Skin epidermis (tissue), 12 donors: ENCODE results near the gene SYTL1.

ENCODE experiments used
- H3K27ac ChIP-seq, 21 experiments: fragments of 200-600 bp; sonication (generic) in 11 of 21; one replicate each; pipeline ENCODE4 v1.5.0; 2020; ENCODE audit warnings: mild to moderate bottlenecking in 3 of 21, inconsistent platforms in 2 of 21, moderate library complexity in 2 of 21
- H3K4me3 ChIP-seq, 7 experiments: fragments of 200-600 bp; sonication (generic) in 2 of 7; one replicate each; pipeline ENCODE4 v1.5.0; 2020; ENCODE audit warnings: inconsistent platforms in 2 of 7, mild to moderate bottlenecking in 2 of 7, moderate library complexity in 1 of 7

The SYTL1 gene

DNA sequence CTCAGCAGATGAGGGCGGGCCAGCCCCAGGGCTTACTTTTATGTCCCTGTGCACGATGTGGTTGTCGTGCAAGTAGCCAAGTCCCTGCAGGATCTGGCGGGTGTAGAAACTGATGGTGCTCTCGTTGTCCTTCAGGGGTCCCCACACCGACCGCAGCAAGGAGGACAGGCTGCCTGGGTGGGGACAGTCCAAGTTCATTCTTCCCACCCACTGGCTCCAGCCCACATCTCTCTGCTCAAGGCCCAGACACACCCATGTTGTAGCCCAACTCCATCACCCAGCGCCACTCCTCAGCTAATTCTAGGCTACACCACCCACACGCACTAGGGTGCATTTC lies 18.0 kb downstream of the SYTL1 start:
- H3K27ac ChIP-seq, result peak overlapping the region in 1 of 21 experiments; percentile 31

DNA sequence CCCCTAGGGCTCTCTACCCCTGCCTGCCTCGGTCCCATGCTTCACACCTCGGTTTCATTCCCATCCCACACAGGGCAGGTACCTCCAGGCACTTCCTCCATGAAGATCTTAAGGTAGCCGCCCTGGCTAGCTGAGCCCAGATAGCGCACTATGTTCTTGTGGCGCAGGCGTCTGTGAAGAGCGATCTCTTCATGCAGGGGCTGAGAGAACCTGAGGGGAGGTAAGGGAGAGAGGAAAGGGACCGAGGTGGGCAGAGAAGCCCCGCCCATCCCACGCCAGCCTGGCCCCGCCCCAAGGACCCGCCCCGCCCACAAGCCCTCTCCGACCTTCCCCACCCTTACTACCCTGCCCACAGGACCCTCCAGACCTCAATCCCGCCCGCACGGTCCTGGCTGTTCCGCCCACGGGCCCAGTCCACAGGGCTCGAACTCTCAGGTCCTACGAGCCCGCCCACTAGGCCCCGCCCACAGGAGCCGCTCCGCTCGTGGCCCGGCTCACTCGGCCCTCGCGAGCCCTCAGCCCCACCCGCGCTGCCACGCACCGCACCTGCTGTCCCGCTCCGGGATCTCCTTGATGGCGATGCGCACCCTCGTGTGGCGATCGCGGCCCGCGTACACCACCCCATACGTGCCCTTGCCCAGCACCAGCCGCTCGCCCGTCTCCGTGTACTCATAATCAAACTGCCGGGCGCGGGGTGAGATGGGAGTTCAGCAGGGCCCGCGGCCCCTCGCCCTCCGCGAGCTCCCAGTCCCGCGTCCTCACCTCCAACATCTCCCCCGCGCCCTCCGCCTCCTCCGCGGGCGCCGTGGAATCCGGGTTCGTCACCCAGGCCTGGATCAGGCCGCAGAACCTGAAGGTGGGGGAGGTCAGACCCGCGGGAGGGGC lies 18.6 kb downstream of the SYTL1 start:
- Histone ChIP-seq H3K27ac (peak overlapping the region in 3 of 21 experiments; percentile 31 to 45 (median 40)), H3K4me3 (peak overlapping the region; percentile 10 to 39 (median 15))

More for the DNA sequence above, 18.0 kb downstream of the SYTL1 start:
- peak overlapping the region in 1 of 7 experiments; percentile 11 for H3K4me3 ChIP-seq

DNA sequence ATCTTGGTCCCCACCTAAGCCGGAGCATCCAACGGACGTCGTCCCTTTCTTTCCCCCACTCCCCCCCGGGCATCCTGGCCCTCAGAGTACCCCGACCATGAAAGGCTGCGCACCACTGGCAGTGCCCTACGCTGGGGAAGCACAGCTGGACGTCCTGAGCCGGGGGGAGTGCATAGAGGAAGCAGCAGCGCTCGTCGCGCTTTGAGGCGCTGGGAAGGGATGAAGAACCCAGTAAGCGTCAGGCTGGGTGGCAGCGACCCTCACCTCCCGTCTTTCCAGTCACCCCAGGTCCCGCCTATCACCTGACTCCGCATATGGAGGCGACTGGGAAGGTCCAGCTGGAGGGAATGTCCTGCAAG lies 19.2 kb downstream of the SYTL1 start:
- peak overlapping the region in 1 of 21 experiments; percentile 45 for H3K27ac ChIP-seq
- H3K4me3 ChIP-seq, result peak overlapping the region in 1 of 7 experiments; percentile 14

DNA sequence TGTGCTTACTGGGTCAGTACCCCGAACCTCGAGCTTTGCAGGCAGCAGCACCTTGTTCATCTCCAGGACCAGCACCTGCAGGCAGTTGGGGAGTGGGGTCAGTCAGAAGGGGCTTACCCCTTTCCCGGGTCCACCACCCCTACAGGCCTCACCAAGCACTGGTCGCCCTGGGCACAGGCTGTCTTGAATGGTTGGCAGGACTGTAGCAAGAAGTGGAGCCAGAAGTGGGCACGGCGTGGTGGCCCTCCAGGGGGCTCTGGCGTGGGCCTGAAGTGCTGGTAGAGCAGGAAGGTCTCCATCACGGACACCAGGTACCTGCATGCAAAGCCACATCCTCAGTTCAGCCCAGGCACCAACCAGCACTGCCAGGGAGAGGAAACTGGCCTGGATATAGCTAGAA lies 19.7 kb downstream of the SYTL1 start:
- H3K27ac ChIP-seq, result no peak overlapping the region

GRCh38 chr1:27363766-27364695 lies 22.2 kb downstream of the SYTL1 start:
- peak overlapping the region in 8 of 21 experiments; percentile 57 to 99 (median 96) for H3K27ac ChIP-seq
- peak overlapping the region in 1 of 7 experiments; percentile 75 for H3K4me3 ChIP-seq

More for the DNA sequence above, 19.7 kb downstream of the SYTL1 start:
- H3K4me3 ChIP-seq, result no peak overlapping the region

DNA sequence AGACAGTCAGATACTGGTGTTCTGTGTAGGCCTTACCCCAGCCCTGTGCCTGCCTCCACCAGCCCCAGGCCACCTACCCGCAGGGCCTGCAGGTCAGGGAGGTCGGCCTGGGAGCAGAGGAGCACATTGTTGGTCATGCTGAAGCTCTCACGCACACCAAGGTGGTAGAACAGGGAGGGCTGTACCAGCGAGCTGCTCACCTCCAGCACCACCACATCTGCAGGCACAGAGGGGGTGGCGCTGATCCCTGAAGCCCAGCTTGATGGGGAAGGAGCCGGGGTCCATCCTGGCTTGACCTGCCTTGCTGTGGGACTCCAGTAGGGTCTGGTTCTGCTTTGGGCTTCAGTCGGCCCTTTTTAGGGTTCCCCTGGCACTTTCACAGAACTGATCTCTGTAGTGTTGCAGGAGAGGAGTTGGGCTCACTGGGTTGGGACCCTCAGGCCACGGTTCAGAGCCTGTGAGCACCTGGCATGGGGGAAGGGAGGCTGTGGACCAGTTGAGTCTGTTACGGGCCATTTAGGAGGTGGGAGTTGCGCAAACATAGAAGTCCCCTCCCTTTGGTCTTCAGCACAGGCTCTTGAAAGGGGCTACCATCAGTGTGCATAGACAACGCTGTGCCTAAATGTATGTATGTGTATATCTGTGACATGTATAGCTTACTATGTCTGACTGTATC lies 23.0 kb downstream of the SYTL1 start:
- Histone ChIP-seq H3K4me3 (peak overlapping the region; percentile 55 to 83 (median 69)), H3K27ac (peak overlapping the region in 19 of 21 experiments; percentile 57 to 99 (median 96))

DNA sequence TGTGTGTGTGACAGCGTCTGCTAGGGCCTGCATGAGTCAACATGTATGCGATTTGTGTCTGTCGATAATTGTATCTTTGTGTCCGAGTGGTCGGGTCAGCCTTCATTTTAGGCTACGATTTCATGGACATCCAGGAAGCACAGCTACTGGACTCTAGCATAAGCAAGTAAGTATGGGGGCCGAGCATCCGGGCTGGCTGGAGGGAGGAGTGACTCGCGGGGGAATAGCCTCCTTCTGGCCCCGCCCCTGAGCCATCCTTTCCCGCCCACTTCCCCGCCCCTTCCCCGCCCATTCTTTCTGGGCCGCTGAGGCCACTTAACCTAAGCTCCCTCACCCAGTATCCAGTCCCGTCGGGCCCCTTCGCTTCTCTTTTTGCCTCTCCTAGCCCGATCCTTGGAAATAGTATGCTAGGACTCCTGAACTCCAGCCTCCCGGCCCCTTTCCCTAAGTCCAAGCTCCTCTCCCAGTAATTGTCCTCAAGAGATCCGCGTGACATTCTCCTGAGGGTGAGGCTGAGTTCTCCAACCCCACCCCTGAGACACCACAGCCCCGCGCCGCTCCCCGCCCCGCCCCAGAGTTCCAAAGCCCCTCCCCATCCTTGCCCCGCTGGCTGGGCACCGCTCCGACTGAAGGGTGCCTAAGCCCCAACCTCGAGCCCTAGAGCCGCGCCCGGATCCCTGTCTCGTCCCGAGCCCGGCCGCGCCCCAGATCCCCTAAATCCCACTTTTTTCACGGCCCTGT lies 23.7 kb downstream of the SYTL1 start:
- Histone ChIP-seq H3K4me3 (peak overlapping the region; percentile 55 to 83 (median 69)), H3K27ac (peak overlapping the region; percentile 66 to 99 (median 96))

- Histone ChIP-seq H3K27ac (peak overlapping the region; percentile 66 to 99 (median 96)), H3K4me3 (peak overlapping the region; percentile 55 to 83 (median 69))
Measured at GRCh38 chr1:27366113-27366410, 24.2 kb downstream of the SYTL1 start.

DNA sequence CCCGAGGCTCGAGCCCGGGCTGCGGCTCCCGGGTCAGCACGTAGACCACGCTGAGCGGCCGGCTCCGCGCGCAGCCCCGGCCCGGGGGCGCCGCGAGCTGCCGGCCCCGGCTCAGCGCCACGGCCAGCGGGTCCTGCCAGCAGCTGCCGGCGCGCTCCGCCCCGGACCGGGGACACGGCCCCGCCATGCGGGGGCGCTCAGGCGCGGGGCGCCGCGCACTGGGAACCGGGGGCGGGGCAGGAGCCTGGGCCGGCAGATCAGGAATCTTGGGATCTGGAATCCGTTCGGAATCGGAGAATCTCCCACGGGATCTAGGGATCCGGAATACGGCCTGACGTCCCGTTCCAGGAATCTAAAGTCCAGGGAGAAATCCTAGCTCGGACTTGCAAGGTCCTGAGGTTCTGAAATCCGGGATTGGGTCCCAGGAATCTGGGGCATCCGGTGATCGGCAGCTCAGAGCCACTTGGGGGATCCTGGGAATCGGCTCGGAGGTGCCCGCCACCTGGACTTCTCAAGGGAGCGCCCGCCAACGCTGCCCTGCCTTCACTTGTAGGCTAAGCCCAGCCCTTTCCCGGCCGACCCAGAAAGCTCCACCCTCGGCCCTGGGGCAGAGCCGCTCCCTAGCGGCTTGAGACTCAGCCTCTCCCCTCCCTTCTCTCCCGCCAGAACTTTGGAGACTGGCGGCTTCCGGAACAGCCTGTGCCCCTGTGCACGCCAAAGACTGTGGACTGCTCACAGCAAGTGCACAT lies 24.8 kb downstream of the SYTL1 start, which contains the start of gene MAP3K6:
Gene MAP3K6 (minus strand): TSS at position 551 of the 749 bp plus-strand sequence. CDS start 364 bp downstream, at position 187.
- peak within 1 kb of the TSS; percentile 66 to 99 (median 96) for H3K27ac ChIP-seq

GRCh38 chr1:27367160-27367650 lies 25.4 kb downstream of the SYTL1 start:
- Histone ChIP-seq H3K4me3 (peak overlapping the region; percentile 55 to 83 (median 69)), H3K27ac (peak overlapping the region in 20 of 21 experiments; percentile 90 to 99 (median 96))

More for the DNA sequence above, 24.8 kb downstream of the SYTL1 start, which contains the start of gene MAP3K6:
- peak within 1 kb of the TSS; percentile 55 to 83 (median 69) for H3K4me3 ChIP-seq

DNA sequence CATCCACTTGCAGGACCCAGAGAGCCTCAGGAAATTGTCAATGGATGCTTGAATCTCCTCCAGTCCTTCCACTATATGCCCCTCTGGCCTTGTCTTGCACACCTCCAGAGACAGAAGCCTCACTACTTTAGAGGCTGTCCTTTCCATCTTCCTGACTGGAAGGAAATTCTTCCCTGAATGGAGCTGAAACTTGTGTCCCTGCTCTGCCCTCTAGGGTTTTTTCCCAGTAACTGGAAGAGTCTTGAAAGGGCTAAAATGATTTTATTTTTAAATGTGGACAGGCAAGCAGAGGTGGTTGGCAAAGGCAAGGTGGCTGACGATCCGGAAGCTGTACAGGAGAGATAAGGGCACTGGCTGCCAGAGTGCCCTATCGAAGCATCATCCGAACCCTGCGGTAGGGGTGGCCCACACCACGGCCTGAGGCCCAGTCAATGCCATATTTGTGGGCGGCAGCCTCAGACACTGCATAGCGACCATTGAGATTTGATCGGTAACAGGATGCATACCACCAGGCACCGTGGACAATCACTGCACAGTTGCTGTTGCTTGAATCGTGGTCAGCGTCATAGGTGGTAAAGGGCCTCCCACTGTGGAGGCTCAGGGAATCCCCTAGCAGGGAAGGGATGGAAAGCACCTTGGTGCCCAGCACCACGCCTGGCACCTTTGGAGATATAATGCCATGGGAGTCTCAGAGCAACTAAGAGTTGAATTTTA lies 27.2 kb downstream of the SYTL1 start:
- no peak overlapping the region for H3K4me3 ChIP-seq

DNA sequence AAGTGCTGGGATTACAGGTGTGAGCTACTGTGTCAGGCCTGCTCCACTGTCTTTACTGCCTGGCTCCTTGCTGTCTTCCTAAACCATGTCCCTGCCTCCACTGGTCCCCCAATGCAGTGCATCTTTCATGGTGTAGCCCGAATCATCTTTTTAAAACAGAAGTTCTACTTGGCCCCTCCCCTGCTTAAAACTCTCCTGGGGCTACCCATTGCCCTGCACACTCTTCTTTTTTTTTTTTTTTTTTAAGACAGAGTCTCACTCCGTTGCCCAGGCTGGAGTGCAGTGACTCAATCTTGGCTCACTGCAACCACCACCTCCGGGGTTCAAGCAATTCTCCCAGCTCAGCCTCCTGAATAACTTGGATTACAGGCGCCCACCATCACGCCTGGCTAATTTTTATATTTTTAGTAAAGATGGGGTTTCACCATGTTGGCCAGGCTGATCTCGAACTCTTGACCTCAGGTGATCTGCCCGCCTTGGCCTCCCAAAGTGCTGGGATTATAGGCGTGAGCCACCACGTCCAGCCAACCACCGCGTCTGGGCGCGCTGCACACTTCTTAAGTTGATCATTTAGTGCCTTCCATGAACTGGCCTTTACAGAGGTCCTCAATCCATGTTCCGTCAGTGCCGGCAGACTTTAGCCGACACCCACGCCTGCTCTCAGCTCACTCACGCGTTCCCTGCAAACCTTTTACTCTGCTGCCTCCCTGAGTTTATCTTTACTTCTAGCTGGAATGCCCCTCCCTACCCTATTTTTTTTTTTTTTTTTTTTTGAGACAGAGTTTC lies 30.4 kb downstream of the SYTL1 start:
- H3K4me3 ChIP-seq, result no peak overlapping the region
- H3K27ac ChIP-seq, result no peak overlapping the region

More for the DNA sequence above, 27.2 kb downstream of the SYTL1 start:
- peak overlapping the region in 13 of 21 experiments; percentile 3 to 76 (median 55) for H3K27ac ChIP-seq

DNA sequence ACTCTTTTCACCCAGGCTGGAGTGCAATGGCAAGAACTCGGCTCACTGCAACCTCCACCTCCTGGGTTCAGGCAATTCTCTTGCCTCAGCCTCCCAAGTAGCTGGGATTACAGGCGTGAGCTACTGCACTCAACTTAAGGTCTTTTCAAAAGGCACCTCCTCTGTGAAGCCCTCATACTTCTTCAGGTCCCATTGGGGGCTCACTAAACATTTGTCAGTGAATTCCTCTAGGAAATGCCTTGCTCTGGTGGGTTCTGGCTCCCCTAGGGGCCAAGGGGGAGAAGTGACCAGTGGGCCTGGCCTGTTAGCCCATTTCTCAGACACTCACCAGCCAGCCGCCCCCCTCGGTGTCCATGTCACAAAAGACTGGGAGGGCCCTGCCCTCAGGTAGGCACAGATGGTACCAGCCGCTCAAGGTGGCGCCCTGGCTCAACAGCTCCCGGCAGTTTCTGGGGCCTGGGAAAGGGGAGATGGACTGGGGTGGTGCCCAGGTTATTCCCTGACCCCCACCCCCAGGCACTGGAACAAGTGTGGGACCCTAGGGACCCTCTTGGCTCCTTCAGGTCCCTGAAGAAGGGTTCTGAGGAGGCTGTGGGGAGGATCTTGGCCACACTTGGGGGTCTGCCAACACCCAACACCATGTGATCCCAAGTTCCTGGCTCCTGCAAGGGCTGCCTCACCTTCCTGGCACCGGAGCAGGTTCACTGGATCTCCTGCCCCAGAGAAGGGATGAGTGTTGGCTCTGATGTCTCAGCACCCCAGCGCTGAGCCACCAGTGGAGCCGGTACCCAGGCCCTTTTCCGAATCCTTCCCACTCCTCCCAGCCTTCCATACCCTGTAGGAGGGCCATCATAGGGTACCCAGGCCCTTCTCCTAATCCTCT lies 31.2 kb downstream of the SYTL1 start:
- no peak overlapping the region for H3K27ac ChIP-seq
- H3K4me3 ChIP-seq, result no peak overlapping the region

DNA sequence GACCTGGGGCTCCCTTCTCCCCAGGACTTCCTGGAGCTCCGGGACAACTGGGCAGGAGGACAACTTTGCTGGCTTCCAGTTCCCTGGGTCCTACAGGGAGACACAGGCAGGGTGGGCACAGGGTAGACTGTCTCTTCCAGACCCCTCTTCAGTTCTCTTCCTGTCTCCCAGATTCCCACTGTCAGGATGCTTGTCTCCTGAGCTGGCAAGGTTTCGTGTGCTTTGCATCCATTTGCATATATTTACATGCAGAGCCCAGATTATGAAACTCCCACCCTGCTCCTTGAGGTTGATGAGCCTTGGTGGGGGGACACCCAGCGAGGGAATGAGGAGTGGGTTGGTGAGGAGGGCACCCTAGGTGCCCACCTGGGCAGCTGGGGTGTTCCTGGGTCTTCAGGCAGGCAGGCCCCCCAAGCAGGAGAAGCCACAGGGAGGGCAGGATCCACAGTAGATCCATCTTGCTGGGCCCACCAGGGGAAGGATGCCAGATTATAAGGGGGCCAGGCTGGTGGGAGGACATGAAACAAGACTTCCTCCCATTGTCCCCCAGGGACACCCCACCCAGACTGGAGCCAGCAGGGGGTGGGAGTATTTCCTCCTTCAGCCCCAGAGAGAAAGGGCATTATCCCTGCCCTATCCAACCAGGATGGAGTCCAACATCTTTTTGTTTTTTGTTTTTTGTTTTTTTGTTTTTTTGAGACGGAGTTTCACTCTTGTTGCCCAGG lies 32.7 kb downstream of the SYTL1 start, which contains the start of gene FCN3:
Gene FCN3 (minus strand): TSS at position 463 of the 725 bp plus-strand sequence. CDS start 6 bp downstream, at position 457.
- Histone ChIP-seq H3K27ac (no peak within 1 kb of the TSS), H3K4me3 (no peak within 1 kb of the TSS)
